NCI-H2171 (cell line): ENCODE data around the gene TIMM50.
A peak's percentile ranks its signal among the peaks of the same experiment; 100 is the strongest.
"Not testable (repeated sequence)": the region's sequence is repeated elsewhere in the genome, so short reads cannot be mapped to it uniquely, and the experiment has no call there.

ENCODE experiments used
- DNase-seq: peaks from one replicate; lab custom pipeline; 2025; lab: John Stamatoyannopoulos, UW

TIMM50 gene

GRCh38 chr19:39469567-39469966 lies 11.1 kb upstream of the TIMM50 start:
- no peak for DNase-seq

GRCh38 chr19:39470724-39471339 lies 9.8 kb upstream of the TIMM50 start:
- no peak for DNase-seq

- no peak for DNase-seq
Measured at GRCh38 chr19:39471756-39472536, 8.7 kb upstream of the TIMM50 start.

- no peak for DNase-seq
Measured at GRCh38 chr19:39472746-39473442, 7.7 kb upstream of the TIMM50 start.

- DNase-seq = no peak
Measured at GRCh38 chr19:39473443-39473960, 7.1 kb upstream of the TIMM50 start.

GRCh38 chr19:39474139-39474620 lies 6.5 kb upstream of the TIMM50 start:
- DNase-seq = peak; percentile 13

GRCh38 chr19:39475748-39476147 lies 4.9 kb upstream of the TIMM50 start:
- DNase-seq = no peak

- DNase-seq = not testable (repeated sequence)
Measured at GRCh38 chr19:39479319-39479801, 1.3 kb upstream of the TIMM50 start.

GRCh38 chr19:39479916-39480315 lies 722 bp upstream of the TIMM50 start:
- no peak for DNase-seq

- no peak for DNase-seq
Measured at GRCh38 chr19:39481229-39481545, 549 bp downstream of the TIMM50 start.

- no peak for DNase-seq
Measured at GRCh38 chr19:39481676-39482075, 1.0 kb downstream of the TIMM50 start.

GRCh38 chr19:39483141-39483540 lies 2.5 kb downstream of the TIMM50 start:
- DNase-seq = no peak

- DNase-seq = no peak
Measured at GRCh38 chr19:39489756-39490155, 9.1 kb downstream of the TIMM50 start.

- DNase-seq = no peak
Measured at GRCh38 chr19:39492225-39492624, 11.6 kb downstream of the TIMM50 start.

- DNase-seq = no peak
Measured at GRCh38 chr19:39492788-39493187, 12.2 kb downstream of the TIMM50 start.

GRCh38 chr19:39494661-39495060 lies 14.0 kb downstream of the TIMM50 start:
- no peak for DNase-seq

- DNase-seq = no peak
Measured at GRCh38 chr19:39496063-39496462, 15.4 kb downstream of the TIMM50 start.

- no peak for DNase-seq
Measured at GRCh38 chr19:39497701-39497995, 17.0 kb downstream of the TIMM50 start.

GRCh38 chr19:39497996-39498797 lies 17.6 kb downstream of the TIMM50 start:
- DNase-seq = peak; percentile 70

GRCh38 chr19:39498798-39499642 lies 18.4 kb downstream of the TIMM50 start, which contains the start of gene DLL3:
Gene DLL3 (plus strand): TSS chr19:39498947. CDS start chr19:39498975, 28 bp downstream.
- peak; percentile 75 for DNase-seq

- DNase-seq = no peak
Measured at GRCh38 chr19:39499932-39500331, 19.3 kb downstream of the TIMM50 start.
